ENCODE measurements around the gene SELENOO. TPM values are rescaled to one million over a fixed set of nuclear protein-coding genes. Genes with fewer than 3 reads are reported as not detected.

Gene SELENOO
- total and polyA plus RNA-seq, 2 of the 13 experiments (the other 11 are each of a cell fraction or from before 2014, with no cell fraction given): 14.4 to 19.0 TPM

GRCh38 chr22:50182176-50183081, 18.4 kb upstream of the SELENOO start (continued):
- no peak for TF ChIP-seq ZBTB40 (IDR thresholded peaks at IDR 0.05)
- no peak for TF ChIP-seq ZBTB40 (CRISPR knock-in tag; IDR thresholded peaks at IDR 0.05)
- no peak for TF ChIP-seq ZNF678 (CRISPR knock-in tag; IDR thresholded peaks at IDR 0.05)
- no peak for TF ChIP-seq ZNF12 (CRISPR knock-in tag; IDR thresholded peaks at IDR 0.05)
- TF ChIP-seq, protein P1, sequence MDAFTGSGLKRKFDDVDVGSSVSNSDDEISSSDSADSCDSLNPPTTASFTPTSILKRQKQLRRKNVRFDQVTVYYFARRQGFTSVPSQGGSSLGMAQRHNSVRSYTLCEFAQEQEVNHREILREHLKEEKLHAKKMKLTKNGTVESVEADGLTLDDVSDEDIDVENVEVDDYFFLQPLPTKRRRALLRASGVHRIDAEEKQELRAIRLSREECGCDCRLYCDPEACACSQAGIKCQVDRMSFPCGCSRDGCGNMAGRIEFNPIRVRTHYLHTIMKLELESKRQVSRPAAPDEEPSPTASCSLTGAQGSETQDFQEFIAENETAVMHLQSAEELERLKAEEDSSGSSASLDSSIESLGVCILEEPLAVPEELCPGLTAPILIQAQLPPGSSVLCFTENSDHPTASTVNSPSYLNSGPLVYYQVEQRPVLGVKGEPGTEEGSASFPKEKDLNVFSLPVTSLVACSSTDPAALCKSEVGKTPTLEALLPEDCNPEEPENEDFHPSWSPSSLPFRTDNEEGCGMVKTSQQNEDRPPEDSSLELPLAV (CRISPR knock-in tag; conservative IDR thresholded peaks at IDR 0.05; ENCODE audit: low read depth): no peak
- TF ChIP-seq GPN1 (CRISPR knock-in tag; IDR thresholded peaks at IDR 0.05; ENCODE audit: borderline replicate concordance): no peak
- no peak for TF ChIP-seq ATF4 (CRISPR knock-in tag; IDR thresholded peaks at IDR 0.05)
- 0 out of 2 replicates have a peak, but pooled peaks have one; percentile 18 for TF ChIP-seq HNRNPL (IDR thresholded peaks at IDR 0.05; ENCODE audit: low read depth, low read length)
- no peak for TF ChIP-seq ZNF720 (CRISPR knock-in tag; IDR thresholded peaks at IDR 0.05)

Measured in HepG2 (cell line).